Iris pigment epithelial cell (primary cell): ENCODE data around the gene FNDC3B.
"Not testable (repeated sequence)": the region's sequence is repeated elsewhere in the genome, so short reads cannot be mapped to it uniquely, and the experiment has no call there.

Experiments
- DNase-seq: peaks from one replicate; pipeline ENCODE4 v3.0.0-alpha.2; 2011; ENCODE audit warnings: low read depth

Gene FNDC3B

DNA sequence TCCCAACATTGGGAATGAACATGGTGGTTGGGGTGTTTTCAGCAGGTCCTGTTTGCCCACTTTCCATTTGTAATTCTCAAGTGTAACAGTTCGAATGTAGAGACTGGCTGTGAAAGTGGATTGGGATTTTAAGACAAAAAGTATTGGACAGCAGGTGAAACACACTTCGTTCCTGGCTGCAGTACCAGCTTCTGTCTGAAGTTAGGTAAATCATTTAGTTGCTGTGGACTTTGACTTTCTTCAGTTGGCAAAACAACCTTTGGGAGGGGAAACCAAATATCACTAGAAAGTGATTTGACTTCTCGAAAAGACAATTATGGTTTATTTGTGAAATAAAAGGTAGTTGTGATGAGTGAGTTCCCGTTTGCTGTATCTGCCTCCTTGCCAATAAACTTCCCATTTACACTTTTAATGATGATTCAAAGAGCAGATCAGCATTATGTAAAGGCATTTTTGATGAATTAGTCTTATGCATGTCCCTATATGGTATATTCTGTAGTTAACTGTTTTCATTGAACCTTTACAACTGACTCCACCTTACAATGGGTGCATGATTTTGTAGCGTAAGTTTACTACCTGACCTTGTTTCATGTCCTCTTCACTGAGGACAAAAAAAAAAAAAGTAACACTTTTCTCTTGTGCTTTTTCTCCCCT lies 34.0 kb downstream of the FNDC3B start:
- no peak for DNase-seq

DNA sequence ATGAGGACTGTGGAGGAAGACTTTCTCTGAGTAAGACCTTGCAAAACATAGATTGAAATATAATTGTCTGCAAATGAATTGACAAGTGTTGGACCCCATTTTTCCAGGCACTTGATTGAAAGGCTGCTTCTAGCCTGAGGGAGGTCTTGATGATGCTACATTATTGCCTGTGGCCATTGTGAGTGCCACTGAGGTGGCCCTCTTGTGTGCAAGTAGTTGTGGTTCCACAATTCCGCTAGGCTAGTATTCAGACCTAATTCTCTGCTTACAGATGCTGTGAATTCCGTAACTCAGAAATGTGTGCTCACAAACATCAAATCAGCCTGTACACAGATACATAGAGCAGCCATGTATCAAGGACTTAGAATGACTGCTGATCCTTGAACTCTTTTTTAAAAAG lies 34.7 kb downstream of the FNDC3B start:
- no peak for DNase-seq

DNA sequence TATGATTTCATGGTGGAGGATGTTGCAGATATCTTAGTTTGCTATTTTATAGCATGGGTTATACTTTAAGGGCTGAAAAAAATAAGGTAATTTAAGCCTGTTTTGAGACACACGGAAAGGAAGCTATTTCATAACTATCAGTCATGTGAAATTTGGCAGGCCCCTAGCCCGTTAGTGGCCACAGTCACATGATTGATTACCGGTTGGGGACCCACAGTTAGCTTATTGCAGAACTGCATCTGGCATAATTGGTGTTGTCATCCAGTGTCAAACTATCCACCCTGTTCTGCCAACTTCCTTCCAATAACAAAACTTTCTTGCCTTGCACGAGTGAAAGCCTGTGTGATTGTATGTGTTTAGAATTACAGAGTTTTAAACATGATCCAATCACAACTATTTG lies 35.2 kb downstream of the FNDC3B start:
- no peak for DNase-seq

DNA sequence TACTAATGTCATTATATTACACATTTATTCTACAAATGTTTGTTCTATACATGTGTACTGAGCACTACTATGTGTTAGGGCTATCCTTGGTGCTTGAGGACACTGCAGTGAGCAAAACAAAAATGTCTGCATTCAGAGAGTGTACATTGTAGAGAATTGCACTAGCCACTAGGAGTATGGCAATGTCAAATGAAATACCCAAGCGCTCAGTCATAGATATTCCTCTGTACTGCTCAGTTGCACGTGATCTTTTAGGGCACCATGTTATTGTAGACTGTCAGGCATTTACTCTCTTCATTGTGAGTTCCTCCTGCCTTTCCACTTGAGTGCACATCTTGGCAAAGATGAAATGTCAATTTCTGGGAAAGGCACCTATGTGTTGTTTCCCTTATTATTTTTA lies 36.8 kb downstream of the FNDC3B start:
- DNase-seq, result no peak

DNA sequence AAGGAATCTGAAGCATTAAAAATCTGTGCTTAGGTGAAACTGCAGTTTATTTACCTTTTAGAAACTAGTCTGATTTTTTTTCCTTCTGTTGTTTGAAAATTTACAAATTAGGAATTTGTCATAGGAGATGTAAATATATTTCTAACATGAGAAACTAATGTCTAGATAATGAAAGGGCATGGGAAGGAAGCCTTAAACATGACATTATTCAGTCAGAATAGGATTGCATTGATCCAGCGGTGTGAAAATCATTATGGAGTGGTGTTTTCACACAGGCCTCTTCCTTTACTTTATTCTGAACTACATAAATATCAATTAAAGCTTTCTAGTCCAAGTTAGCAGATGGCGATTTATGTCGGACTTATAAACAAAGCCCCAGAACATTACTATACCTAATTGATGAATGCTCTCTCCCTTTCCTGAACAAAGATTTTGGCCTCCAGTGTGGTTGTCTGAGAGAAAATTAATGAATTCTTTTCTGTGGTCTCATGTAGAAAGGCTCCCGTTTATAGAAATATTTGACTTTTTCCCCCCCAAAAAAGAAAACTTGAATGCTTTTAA lies 37.9 kb downstream of the FNDC3B start:
- no peak for DNase-seq

DNA sequence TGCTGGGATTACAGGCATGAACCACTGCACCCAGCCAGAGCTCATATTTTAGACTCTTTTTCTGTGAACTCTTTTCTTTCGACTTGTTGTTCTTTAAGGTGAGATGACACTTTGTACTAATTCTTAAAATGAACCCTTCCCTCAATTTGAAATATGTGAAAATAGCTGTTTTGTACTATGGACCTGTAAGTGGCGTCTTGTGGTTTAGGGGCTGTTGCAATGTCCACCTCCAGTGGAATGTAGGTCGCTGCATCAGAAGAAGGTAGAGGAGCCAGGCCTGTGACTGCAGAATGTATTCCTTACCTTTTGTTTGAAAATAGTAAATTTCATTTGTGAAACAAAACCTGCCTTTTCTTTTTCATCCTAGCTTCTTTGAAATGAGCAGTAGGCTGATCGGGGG lies 38.9 kb downstream of the FNDC3B start:
- DNase-seq, result no peak

DNA sequence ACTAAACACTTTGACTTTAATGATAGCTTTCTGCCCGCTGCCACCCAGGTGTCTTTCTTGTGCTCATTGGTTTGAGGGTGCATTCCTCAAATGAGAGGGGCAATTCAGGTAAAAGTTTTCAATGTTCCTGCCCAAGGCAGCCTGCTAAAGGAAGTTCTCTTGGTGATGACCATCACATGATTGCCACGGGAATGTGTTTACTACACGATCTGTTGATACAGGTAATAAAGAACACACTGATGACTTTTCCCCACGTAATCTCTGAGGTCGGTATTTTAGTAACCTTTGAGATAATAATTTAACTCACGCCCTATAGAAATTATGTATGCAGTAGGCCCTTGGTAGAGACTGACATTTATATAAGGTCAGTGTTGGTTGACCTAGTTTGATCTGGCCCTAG lies 39.3 kb downstream of the FNDC3B start:
- no peak for DNase-seq

DNA sequence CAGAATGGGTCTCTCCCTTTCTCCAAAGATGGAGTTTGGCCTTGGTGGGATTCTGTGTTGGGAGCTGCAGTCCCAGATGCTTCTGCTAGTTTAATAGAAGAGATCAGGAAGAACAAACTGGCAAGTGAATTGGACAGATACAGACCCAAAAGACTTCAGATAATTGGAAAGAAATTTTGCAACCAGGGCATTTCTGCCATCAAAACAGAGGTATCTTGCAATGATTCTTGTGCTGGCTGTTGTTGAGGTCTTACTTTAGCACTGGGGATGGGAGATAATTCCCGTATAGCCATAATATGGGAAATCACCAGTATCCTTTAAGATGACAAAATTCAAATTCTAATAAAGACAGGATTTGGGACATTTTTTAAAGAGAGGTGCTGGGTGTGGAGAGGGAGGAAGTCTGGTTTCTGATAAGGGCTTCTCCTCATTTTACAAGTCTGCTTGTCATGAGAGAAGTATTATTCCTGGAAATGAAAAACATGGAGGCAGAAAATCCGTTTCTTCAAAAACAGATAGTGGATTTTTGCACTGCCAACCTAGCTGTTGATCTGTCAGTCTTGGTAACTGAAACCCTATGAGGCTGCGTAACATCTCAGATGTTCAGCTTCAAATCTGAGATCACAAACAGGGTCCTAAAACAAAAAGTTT lies 40.1 kb downstream of the FNDC3B start:
- DNase-seq, result no peak

DNA sequence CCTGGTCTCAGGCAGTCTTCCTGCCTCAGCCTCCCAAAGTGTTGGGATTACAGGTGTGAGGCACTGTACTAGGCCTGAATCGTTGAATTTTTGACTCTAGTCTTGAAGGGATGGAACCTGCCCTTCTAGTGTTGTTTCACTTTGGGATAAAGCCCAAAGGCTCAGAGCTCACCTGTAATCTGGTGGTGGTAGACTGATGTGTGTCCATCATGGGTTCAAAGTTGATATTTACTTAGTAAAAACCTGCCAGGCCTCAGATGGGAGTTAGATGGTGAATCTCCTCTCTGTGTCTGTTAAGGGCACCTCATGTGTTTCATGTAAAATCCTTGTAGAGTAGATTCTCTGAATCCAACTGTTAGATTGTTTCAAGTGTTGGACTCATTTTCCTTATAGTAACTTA lies 41.1 kb downstream of the FNDC3B start:
- DNase-seq, result no peak

DNA sequence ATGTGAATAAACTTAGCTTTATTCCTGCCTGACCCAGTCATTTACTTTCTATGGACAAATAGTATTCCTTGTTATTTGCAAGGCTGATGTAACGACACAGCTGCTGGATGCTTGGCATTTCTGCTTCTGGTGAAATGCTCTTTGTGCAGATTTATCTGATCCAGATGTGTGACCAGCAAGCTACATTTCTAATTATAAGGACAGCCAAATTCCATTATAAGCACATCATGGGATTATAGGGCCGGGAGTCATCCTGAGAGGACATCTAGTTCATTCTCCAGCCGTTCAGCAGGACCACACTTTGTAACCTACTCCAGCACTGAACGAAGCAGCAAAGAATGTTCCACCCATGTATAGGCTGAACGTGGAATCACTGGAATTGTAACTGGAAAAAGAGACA lies 42.9 kb downstream of the FNDC3B start:
- DNase-seq, result peak; percentile 90

DNA sequence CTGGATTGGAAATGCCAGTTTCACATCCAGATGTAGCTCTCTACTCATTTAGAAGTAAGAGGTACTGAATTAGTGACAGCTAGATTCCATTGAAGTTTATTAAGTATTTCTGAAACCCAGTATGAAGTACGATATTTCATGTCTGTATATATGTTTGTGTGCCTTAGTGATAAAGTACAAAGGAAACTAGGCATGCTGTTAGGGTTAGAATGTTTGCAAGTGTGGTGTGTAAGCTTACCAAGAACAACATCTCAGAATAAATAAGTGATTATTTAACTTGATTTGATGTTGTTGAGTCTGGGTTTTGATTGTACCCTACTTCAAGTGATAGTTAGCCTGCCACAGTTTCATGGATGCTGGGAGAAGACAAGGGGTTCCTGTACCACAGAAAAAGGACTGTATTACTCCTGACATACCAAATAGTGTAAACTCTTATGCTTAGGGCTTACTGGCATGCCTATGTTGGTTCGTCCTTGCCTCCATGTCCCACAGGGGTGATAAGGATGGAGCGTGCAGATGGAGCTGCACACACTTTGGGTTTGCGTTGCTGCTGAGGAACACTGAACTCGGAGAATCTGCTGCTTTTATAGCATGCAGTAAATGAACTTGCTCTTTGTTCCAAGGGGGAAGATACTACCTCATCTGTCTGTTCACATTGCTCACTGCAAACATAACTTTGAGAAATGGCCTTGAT lies 43.6 kb downstream of the FNDC3B start:
- no peak for DNase-seq

DNA sequence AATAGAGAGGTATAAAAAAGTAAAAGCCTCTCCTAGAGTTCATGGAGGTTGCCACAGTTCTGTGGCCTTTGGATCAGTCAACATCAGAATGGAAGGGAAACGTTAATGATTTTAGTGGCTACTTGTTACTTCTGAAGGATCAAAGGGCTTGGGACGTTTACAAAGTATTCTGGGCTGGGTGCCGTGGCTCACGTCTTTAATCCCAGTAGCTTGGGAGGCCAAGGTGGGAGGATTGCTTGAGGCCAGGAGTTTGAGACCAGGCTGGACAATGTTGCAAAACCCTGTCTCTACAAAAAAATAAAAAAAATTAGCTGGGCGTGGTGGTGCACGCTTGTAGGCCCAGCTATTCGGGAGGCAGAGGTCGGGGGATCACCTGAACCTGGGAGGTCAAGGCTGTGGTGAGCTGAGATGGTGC lies 44.6 kb downstream of the FNDC3B start:
- DNase-seq, result no peak

DNA sequence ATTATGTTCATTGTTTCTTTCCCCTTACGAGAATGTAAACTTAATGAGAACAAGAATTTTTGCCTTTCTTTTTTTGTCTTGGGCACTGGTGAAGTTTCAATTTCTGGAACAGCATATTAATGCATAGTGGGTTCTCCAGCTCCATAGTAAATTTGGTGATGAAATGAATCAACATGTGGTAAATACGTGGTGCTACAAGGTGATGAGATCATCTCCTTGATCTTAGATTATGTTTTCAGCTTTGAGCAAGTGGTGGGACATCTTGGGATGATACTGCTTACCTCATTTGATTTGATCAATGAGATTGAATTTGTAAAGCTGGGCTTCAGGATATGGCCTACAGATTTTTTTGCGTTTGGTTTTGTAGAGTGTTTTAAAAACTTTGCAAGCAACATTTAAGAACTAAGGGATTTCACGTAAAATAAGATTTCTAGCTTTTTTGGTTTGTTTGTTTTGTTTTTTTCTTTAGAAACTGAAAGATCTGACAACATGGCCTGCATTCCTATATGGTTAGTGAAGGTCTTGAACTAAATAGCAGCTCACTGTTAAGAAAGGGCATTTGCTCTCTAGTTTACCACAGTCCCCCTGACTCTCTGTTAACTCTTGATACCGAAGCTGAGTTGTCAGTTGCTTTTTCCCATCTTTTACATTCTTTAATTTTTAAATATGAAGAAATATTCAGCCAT lies 45.6 kb downstream of the FNDC3B start:
- DNase-seq, result peak; percentile 82

DNA sequence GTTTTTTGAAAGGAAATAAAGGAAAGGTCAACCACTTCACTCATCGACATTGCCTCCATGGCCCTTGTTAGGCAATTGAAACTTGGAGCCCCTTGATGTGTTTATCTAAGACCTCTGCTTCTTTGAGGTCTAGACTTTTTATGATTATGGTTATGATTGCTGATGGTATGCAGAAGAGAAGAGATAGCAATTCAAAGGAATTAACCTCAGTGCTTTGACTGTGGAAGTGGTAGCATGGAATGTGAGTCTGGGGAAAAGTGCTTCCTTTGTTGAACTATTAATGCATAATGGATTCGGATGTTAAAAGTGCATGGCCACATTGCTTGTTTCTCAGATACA lies 46.1 kb downstream of the FNDC3B start:
- DNase-seq, result no peak

DNA sequence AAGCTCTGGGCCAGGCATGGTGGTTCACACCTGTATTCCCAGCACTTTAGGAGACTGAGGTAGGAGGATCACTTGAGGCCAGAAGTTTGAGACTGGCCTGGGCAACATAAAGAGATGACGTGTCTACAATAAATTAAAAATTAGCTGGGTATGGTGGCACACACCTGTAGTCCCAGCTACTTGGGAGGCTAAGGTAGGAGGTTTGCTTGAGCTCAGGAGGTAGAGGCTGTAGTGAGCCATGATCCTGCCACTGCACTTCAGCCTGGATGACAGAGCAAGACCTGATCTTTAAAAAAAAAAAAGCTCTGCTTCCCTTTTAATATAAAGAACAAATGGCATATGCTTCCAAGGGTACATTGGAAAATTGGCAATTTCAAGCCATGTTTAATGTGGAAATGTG lies 46.7 kb downstream of the FNDC3B start:
- DNase-seq, result no peak

DNA sequence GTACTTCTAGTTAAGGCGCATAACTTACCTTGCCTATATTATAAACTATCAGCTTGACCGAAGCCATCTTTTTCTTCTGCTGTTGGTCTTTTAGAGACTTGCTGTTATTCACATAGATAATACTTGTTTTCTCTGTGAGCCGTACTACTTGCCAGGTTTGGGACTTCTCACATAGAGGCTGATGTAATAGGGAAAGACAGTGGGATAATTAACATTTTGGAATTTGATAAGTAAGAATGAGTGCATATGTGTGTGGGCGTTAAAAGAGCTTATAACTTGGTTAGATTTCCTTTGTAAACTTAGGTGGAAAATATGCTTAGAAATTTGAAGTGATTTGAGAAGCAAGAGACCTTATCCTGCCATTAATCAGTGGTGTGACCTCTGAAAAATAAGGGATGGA lies 47.8 kb downstream of the FNDC3B start:
- DNase-seq, result no peak

DNA sequence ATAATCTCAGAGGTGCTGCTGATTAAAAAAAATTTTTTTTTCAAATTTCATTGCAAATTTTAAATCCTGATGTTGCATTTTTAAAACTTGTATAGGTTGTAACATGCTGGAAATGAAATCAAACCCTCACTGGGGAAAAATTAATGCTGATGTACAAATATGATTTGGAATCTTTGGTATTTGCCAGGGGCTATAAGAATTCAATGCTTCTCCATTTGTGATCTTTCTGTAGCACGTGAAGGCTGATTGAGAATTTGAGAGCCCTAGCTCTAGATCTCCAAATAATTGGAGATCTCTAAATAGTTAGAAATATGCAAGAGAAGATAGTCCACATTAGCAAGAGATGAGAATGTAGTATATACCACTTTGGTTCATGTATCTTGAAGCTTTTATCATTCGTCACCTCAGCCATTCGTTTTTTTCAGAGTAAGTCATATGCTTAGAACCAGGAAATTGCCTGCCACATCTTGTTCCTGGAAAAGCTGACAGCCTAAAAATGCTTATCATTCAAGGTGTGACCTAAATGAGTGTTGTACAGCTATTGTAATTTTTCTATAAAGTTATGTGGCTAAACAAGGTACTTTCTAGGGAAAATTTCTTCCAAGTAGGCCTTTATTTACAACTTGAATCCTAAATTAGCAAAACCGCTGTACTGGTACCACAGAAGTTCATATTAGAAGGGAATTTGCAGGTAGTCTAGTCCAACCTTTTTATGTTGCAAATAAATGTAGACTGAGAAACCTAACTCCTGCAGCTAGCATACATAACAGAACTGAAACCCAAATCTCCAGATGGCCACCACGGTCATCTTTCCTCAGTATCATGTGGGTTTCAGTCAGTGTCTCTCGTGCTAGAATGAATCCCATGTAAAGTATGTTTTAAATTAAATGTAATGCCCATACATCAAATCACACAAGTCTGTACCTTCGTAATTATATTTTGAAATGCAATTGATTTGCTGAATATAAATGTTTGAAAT lies 48.5 kb downstream of the FNDC3B start:
- no peak for DNase-seq

DNA sequence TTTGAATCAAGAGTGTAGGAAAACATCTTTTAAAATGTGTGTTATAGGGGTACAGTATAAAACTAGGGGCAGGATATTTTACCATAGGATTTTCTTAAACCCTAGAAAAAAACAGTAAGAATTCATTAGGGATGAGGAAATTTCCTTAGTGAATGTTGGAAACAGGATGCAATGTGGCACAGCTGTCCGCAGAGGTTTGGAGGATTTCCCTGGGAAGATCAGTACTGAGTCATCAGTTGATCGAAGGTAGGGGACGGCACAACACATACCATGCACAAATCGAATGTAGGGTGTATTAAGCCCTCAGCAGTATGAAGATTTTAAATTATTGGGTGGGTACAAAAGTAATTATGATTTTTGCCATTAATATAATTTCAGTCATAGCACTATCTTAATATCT lies 49.9 kb downstream of the FNDC3B start:
- no peak for DNase-seq

DNA sequence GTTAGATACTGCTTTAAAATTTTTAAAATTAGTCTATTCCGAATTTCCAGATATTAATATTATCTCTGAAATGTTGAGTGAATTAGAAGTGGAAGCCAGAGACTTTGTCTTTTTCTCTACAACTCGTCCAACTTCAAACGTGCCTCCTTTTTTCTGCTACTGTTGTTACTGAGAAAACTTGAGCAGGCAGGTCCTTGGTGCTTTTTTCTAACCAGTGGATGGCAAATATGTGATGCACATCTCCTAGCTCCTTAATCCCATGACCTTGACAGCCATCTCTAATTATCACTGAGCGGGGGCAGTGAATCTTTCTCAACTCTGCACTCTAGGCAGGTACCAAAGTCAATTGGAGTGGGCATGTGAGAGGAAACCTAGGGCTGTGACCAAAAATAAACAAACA lies 50.7 kb downstream of the FNDC3B start:
- no peak for DNase-seq

DNA sequence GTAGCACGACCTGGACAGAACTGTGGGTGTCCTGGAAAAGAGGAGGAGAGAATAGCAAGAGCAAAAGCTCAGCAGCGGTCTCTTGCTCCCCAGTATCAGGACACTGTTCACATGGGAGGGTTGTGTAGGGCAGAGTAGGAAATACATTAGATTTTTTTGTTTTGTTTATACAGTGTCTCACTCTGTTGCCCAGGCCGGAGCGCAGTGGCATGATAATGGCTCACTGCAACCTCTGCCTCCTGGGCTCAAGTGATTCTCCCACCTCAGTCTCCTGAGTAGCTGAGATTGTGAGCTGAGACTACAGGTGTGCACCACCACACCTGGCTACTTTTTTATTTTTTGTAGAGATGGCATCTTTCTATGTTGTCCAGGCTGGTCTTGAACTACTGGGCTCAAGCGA lies 53.3 kb downstream of the FNDC3B start:
- no peak for DNase-seq

DNA sequence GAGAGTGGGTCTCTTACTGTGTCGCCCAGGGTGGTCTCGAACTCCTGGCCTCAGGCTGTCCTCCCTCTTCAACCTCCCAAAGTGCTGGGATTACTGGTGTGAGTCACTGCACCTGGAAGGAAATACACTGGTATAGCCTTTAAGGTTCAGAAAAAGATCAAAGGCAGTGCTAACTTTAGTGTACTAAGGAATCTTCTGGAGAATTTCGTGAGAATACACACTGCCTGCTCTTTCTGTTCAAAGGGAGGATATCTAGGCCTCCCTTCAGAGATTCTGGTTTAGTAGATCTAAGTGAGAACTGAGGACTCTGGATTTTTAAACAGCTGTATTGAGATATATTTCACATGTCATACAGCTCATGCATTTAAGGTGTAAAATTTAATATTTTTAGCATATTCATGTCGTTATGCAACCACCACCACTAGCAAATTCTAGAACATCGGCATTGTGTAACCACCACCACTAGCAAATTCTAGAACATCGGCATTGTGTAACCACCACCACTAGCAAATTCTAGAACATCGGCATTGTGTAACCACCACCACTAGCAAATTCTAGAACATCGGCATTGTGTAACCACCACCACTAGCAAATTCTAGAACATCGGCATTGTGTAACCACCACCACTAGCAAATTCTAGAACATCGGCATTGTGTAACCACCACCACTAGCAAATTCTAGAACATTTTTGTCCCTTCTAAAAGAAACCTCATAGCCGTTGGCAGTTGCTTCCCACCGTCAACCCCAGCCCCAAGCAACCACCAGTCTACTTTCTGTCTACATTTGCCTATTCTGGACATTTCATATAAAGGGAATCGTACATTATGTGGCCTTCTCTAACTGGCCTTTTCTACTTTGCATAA lies 54.4 kb downstream of the FNDC3B start:
- DNase-seq, result not testable (repeated sequence)
